Endothelial cell of hepatic sinusoid (primary cell): ENCODE measurements around the gene TMEM218.
"Not testable (repeated sequence)": the region's sequence is repeated elsewhere in the genome, so short reads cannot be mapped to it uniquely, and the experiment has no call there.

ENCODE experiments used
- in situ Hi-C: cut with HindIII; loops from 2 replicates; pipeline ENCODE4 v1.10.0; 2017; ENCODE audit warnings: low sequenced_read_pairs

The TMEM218 gene

DNA sequence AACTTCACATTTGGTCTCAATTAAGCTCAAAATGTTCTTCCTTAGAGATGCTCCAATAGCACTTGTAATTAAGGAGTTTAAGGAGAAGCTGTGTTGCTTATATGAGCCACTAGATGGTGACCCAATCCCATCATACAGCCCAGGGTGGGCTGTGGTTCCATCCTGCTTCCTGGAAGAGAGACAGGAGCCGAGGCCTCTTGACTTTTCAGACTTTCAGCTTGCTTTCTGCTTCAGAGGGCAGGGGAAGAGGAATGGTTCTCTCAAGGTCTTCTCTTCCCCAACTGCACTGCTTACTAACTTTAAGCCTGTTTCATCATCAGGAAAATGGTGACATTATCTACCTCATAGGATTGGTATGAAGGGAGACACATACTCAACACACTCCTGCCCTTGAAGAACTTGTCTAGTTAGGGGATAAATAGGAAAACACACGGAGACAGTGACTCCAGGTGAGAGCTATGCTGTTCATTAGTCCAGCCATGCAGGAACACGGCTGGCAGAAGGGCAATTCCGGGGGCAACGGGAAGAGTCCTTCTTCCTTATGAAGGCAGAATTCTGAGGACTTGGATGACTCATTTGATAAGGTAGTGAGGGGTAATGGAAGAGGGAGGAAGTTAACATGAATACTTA is 20.1 kb downstream of the TMEM218 start:
- in situ Hi-C loops: no loop called here

DNA sequence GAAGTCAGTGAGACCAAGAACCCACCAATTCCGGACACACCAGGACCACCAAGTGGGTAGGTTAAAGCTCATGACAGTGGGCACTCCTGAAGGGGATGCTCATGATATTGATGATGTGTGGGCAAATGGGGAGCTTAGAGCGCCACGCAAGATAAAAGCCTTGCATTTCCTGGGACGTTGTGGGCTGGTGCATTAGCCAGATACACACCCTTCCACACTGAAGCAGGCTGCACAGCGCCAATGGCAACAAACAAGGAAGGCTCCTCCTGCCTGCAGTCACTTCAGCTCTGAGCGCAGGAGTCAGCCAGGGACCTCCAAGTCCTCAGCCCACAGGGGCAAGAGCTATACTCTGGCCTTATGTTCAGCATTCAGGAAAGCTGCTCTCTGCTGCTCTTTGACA is 20.6 kb downstream of the TMEM218 start:
- in situ Hi-C loops: no loop called here

DNA sequence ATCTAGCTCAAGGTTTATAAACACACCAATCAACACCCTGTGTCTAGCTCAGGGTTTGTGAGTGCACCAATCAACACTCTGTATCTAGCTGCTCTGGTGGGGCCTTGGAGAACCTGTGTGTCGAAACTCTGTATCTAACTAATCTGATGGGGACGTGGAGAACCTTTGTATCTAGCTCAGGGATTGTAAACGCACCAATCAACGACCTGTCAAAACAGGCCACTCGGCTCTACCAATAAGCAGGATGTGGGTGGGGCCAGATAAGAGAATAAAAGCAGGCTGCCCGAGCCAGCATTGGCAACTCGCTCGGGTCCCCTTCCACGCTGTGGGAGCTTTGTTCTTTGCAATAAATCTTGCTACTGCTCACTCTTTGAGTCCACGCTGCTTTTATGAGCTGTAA is 21.3 kb downstream of the TMEM218 start:
- in situ Hi-C loops: not testable (repeated sequence)

DNA sequence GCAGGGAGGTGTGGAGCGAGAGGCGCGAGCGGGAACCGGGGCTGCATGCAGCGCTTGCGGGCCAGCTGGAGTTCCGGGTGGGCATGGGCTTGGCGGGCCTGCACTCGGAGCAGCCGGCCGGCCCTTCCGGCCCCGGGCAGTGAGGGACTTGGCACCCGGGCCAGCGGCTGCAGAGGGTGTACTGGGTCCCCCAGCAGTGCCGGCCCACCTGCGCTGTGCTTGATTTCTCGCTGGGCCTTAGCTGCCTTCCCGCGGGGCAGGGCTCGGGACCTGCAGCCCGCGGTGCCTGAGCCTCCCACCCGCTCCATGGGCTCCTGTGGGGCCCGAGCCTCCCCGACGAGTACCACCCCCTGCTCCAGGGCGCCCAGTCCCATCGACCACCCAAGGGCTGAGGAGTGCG is 21.9 kb downstream of the TMEM218 start:
- in situ Hi-C loops: not testable (repeated sequence)

DNA sequence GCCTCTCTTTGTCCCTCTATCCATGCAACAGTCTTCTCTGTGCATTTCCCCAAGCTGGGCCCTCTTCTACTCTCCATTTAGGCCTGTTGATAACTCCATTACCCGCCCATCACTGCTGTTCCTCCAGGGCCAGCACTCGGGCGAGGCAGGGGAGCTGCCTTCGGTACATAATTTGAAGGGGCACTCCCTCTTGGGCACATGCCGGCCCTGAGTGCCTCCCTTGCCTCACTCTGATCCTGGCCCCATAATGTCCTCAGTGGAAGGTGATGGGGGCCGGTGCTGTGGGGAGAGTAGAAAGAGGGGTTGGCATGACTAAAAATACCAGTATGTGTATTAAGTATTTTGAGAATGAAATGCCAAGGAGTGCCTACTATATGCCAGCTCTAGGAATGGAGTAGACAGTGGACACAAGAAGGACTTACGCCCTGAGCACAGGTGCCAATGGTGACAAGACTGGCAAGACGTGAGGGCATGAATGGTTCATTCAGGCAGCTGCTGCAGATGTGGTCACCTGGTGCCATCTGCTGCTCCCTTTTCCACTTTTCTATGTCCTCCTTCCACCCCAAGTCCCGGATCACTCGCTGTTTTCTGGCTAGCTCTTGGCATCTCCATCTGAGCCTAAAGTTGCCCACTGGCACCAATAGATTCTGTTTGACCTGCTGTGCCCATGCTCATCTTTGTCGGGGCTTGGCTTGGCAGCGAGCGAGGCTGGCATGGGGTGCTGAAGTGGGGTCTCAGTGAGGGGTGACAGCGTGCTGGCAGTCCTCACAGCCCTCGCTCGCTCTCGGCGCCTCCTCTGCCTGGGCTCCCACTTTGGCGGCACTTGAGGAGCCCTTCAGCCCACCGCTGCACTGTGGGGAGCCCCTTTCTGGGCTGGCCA is 22.6 kb downstream of the TMEM218 start:
- in situ Hi-C loops: no loop called here

DNA sequence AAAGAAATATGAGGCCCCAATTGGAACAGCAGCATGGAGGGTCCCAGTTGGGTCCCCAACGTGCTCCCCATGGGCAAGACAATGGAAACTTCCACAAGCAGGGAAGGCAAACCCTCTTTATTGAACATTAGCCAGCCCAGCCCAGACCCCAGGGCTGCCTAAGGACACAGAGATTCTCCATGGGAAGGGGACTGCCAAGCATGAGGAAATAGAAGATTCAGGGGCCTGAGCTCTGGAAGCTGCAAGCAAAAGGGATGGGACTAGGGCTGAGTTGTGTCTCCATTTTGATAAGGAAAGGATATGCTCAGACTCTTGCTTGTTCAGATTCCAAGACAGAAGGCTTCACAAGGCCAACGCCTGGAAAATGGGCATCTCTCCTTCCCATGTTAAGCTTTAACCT is 23.3 kb downstream of the TMEM218 start:
- in situ Hi-C loops: no loop called here

DNA sequence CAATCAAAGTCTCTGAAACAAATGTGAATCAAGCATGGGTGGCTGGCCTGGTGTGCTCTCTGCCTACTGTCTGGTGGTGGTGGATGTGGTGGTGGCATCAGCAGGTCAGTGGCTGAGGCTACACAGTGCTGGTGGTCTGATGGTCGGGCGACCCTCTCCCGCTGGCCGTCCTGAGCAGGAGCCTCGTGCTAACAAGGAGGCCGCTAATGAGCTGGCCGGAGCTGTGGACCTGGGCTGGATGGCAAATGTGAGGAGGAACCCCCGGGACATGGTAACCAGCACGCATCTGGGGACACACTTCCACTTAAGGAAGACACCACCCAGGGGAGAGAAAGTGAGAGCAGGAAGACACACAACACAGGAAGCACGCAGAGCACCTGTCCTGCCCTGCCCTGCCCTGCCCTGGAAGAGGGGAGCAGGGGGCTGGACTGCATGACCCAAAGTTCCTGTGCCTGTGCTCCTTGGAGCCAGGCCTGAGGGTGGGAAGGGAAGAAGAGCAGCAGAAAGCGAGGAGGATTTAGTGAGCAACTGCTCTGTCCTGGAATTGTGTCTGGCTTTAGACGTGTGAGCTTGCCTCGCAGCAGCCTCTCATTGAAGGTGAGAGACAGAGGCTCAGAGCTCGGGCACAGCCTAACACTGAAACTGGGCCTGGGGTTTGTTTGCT is 24.7 kb downstream of the TMEM218 start:
- in situ Hi-C loops: no loop called here

DNA sequence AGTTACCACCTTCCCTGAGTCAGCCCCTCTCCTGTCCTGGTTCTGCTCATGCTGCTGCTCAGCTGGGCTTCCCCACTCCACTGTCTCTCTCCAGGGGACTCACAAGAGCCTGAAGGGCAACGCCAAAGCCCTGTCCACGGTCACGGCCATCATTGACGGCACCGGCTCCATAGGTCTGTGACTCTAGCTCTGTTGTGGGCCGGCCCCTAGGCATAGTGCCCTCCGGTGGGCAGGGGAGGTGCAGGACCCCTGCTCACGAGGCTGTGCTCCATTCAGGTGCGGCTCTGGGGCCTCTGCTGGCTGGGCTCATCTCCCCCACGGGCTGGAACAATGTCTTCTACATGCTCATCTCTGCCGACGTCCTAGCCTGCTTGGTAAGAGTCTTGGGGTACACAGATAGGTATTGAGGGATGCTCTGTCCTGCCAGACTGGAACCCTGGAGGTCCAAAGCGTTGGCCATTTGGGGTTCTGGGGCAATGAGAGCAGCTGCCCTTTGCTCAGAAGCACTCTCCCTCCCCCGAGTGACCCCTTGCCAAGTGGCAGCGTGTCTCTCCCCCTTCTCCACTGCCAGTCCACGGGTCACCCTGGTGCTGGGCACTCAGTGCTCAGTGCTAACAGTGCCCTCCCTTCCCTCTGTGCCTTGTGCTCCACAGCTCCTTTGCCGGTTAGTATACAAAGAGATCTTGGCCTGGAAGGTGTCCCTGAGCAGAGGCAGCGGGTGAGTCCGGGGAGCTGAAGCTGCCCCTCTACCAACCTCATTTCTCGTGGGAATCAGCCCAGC is 25.9 kb downstream of the TMEM218 start:
- in situ Hi-C loops: no loop called here

DNA sequence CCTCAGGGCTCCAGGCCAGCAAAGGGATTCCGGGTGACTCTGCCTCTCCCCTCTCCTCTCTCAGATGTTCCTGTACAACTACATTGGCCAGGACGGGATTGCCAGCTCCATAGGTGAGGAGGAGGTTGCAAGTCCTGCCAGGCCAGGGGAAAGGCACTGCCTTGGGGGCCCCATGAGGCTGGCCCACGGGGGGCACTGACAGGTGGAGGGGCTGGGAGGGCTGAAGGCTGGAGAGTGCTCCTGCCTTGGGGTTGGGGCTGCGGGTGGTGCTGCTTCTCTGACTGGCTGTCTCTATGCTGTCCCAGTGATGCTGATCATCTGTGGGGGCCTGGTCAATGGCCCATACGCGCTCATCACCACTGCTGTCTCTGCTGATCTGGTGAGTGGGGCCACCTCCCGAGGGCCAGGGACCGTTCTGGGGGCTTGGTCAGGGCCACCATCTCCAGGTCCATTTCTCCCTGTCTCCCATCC is 26.6 kb downstream of the TMEM218 start:
- in situ Hi-C loops: no loop called here

DNA sequence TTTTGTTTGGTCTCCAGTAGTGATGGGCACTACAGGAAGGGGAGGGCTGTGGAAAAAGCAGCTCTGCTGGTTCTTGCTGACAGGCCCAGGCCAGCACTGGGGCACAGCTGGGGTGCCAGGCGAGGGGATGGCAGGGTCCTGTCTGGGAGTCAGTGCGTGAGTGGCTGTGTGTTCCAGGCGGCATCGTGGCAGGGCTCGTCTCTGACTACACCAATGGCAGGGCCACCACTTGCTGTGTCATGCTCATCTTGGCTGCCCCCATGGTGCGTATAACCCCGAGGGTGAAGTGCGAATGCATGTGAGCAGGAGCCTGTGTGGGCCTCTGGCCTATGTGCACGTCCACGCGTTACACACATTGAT is 27.4 kb downstream of the TMEM218 start:
- in situ Hi-C loops: no loop called here

DNA sequence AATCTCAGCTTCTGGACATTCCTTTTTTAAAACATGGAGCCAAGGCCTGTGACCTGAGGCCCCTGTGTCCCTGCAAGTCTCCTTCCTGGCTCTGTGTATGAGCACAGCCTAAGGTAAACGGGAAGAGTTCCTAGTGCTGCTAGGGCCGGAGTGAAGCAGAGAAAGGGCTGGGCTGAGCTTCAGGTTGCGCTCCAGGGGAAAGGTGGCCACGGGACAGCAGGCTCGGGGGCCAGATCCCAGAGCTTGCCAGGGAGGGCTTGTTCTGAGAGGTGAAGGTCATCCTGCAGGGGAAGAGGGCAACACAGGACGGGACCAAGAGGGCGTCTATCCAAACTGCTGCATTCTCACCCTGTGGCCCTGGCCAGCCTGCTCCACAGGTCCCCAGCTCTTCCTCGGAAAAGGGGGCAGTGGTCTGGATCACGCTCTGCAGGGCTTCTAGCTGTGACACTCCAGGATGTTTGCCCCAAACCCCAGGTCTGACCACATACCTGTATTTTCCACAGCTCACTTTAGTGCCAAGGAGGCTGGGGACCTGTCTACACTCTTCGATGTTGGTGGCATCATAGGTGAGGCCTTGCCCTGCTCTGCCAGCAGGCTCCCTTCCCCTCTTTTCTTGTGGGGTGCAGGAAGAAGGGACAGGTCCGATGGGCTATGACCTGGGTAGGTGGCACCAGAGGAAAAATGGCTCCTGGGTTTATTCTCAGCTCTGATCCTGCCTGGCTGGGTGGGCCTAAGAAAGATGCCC is 27.9 kb downstream of the TMEM218 start:
- in situ Hi-C loops: no loop called here

DNA sequence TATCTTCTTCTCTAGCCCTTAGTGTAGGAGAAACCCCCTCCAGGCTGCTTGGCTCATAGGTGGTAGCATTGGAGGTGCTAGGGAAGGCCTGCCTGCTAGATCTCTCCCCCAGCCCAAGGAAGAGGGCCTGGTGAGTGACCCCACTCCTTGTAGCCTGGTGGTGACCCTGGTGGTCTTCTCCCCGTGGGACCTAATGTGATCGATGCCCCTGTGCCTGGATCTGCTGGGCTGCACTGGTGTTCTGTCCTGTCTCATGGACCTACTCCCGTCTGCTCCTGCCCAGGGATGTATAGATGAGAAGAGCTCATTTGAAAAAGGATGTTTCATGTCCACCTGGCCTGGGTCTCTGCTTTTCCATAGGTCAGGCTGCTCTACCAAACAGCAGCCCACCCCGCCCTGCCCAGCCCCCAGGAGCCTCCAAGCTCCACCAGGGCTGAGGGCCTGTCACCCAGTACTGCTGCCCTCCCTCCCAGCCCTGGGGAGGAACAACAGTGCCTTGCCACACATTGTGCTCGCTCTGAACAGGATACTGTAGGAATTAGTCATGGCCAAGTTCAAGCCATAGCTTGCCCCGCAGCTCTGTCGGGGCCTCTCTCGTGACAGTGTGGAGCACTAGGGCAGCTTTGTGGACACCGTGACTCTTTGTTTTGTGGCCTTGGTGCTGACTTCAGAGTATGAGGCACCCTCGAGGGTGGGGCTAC is 28.7 kb downstream of the TMEM218 start:
- in situ Hi-C loops: no loop called here

DNA sequence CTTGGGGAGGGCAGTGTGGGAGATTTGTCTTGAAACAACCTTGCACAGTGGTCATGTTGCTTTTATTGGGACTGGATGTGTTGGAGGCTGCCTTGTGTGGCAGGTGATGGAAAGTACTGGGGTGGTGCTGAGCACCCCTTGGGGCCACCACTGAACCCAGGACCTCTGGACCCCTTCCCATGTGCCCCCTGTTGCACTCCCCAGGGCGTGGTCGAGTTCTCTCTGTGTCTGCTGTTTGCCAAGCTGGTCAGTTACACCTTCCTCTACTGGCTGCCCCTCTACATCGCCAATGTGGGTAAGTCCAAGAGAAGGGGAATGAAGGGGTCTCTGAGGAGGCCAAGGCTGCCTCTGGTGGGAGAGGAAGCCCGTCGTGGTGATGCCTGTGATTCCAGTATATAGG is 29.4 kb downstream of the TMEM218 start:
- in situ Hi-C loops: no loop called here

DNA sequence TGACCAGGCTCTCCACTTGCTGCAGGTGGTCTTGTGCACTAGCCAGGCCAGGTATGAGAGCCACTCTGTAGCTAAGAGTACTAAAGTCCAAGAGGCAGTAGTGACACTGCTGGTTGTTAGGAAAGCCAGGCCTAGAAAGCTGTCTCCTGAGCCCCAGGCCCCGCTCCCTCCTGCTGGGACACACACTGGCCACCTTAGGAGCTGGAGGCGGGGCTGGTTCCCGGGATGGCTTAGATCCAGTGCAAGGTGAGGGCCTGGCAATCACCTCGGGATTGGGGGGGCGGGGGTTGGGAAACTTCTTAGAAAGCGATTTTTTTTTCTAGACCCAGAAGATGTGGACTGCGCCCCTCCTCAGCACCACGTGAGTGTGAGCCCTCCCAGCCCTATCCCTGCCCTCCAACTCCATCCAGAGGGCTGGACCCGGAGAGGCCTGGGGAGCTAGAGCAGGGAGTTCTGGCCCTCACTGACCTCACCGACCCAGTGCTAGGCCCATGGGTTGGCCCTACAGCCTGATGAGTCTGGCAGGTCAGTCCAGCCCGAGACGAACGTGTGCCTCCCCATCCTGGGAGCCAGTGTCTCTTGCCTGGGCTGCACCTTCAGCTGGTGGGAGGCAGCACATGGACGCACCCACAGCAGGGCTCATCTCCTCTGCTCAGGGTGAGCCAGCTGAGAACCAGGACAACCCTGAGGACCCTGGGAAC is 30.2 kb downstream of the TMEM218 start:
- in situ Hi-C loops: no loop called here

DNA sequence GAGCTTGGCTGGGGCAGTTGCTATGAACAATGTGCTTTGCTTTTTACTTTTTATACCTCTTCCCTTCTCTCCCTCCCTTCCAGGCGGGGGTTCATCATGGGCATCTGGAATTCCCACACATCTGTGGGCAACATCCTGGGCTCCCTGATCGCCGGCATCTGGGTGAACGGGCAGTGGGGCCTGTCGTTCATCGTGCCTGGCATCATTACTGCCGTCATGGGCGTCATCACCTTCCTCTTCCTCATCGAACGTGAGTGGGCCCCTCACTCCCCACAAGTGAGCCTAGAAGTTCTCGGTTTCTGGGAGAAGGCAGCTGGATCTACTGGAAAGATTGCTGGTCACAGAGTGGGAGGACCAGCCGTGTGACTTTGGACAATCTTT is 30.9 kb downstream of the TMEM218 start:
- in situ Hi-C loops: no loop called here

DNA sequence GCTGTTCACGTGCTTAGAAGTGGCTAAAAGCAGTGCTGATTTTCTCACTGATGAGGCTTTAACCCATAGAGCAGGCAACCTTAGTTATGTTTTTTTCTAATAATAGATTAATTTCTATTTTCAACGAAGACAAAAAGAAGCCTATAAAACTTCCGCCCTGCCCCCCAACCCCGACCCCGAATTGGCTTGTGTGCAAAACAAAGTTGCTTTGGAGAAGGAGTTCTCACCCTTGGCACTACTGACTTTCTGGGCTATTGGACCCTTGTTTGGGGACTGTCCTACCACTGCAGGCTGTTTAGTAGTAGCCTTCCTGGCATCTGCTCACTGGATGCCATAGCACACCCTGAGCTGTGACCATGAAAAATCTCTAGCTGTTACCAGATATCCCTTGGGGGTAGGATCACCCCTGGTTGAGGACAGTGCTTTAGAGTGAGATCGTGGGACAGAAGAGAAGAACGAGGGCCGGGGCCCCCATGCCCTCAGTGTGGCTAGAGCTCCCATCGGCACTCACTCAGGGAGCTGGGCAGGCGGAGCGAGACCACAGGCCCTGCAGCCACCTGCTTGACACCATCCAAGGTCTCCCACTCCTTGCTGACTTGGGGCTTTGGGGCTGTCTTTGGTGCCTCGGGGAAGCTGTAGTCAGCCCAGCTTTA is 31.4 kb downstream of the TMEM218 start:
- in situ Hi-C loops: no loop called here

DNA sequence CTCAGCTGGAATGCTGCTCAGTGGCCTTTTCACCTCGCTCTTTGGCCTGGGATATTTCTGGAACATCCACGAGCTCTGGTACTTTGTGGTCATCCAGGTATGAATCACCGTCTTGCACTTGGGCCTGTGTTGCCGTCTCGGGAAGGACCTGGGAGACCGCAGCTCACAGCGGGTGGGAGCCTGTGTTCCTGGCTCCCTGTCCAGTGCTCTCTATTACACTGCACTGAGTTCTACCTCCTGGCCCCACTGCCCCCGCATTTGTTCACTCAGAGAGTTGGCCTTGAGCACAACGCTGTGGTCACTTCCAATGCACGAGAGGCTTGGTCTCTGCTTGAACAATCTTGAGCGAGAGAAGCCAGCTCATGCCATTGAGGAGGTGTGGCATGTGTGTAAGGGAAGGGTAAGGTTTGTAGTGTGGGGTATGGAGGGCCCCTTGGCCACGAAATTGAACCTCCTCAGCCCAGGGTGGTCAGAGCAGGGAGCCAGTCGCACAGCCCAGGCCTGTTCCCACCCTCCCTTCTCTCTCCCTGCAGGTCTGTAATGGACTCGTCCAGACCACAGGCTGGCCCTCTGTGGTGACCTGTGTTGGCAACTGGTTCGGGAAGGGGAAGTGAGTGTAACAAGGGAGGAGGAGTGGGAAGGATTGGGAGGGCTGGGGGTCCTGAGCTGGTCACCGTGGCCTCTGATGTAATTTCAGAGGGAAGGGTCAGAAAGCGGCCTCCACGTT is 32.1 kb downstream of the TMEM218 start:
- in situ Hi-C loops: no loop called here

DNA sequence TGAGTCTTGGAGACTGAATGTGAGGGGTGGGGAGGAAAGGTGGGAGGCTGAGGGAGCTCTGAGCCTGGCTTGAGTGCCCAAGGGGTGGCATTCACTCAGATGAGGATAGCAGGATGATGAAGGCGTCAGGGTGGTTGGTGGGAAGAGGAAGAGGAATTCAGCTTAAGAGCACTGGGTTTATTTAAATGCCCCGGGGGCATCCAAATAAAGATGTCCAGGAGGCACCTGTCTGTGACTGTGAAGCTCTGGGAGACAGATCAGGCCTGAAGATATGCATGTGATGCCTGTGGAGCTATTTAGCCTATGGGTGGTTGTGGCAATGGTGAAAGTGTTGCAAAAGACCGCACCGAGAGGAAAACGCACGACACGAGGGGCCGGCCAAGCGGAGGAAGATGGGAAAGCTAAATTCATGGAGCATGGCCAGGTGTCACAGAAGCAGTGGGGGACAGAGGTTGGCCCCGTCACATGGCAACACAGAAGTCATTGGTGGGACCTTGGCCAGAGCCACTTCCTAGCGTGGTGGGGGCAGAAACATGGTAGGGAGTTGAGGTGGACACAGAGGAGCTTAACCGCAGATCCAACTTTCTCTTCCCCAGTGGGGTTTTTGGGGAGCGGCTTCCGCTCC is 32.8 kb downstream of the TMEM218 start:
- in situ Hi-C loops: no loop called here
